Uterus (tissue), 4 donors: ENCODE data around the gene MYOZ2. TPM values are rescaled to one million over a fixed set of nuclear protein-coding genes. Genes with fewer than 3 reads are reported as not detected.

Experiments
- DNase-seq, 2 donors: peaks; one replicate each; pipeline ENCODE4 v3.0.0-alpha.2; 2019 to 2020
- H3K27ac ChIP-seq, 2 donors: fragments of 200-600 bp; sonication (generic); 1 replicate in 1 of 2; 2 replicates in 1 of 2; pipeline ENCODE4 v1.5.1; 2016 to 2018
- H3K27me3 ChIP-seq, 2 donors: fragments of 200-600 bp; sonication (generic); one replicate each; pipeline ENCODE4 v1.5.1; 2018 to 2019; ENCODE audit warnings: control low read depth in 1 of 2
- H3K36me3 ChIP-seq, 2 donors: fragments of 200-600 bp; sonication (generic); one replicate each; pipeline ENCODE4 v1.5.1; 2019; ENCODE audit warnings: control low read depth in 1 of 2
- H3K4me1 ChIP-seq, 2 donors: fragments of 200-600 bp; sonication (generic); one replicate each; pipeline ENCODE4 v1.5.1; 2018 to 2019; ENCODE audit warnings: control low read depth in 1 of 2
- H3K4me3 ChIP-seq, 2 donors: fragments of 200-600 bp; sonication (generic); 1 replicate in 1 of 2; 2 replicates in 1 of 2; pipeline ENCODE4 v1.5.1; 2018 to 2019; ENCODE audit warnings: mild to moderate bottlenecking in 1 of 2
- H3K9me3 ChIP-seq, 2 donors: fragments of 200-600 bp; sonication (generic); one replicate each; pipeline ENCODE4 v1.5.1; 2019; ENCODE audit warnings: control low read depth in 1 of 2
- POLR2A ChIP-seq, 2 donors: fragments of 450-650 bp; IDR thresholded peaks; one replicate each; pipeline ENCODE4 v1.6.1; 2016; ENCODE audit warnings: antibody characterized with exemption in 2 of 2, mild to moderate bottlenecking in 1 of 2, moderate library complexity in 1 of 2
- intact Hi-C: fragments of 100-400 bp; cut with DNase I; formaldehyde crosslinking; loops from one replicate; pipeline ENCODE4 v1.15.1; 2023; ENCODE audit warnings: low total_unique reads
- total RNA-seq, 4 donors: library from RNA; depleted of rRNA in 3 of 4; stranded (reverse); fragments of >200 nt in 3 of 4; gene quantifications; one replicate each; pipeline versions ENCODE4 v1.1.0 to v1.2.4, GENCODE V29; 2014 to 2023
- TF ChIP-seq, protein P1 (sequence below), 4 experiments: fragments of 200-600 bp in 2 of 4; fragments of 450-650 bp in 2 of 4; sonication (generic) in 2 of 4; IDR thresholded peaks; one replicate each; pipeline ENCODE4 v1.5.1; 2016 to 2019; ENCODE audit warnings: antibody characterized with exemption in 4 of 4, mild to moderate bottlenecking in 2 of 4, moderate library complexity in 1 of 4
- donor health status: DM: yes; HTN: yes; CAD: no.

The MYOZ2 gene
- total RNA-seq, 4 donors from 2014 or later = 0.62 to 1.8 (median 1.5) TPM; not detected in 1

DNA sequence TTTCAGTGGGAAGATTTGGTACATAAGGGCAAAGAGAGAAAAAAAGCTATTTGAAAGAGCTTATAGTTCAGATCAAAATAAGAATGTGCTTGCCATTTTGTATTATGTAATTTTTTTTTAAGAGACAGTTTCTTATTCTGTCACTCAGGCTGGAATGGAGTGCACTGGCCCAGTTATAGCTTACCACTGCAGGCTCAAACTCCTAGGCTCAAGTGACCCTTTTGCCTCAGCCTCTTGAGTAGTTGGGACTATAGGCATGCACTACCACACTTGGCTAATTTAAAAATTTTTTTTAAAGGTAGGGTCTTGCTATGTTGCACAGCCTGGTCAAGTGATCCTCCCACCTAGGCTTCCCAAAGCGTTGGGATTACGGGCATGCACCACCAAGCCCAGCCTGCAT, 54.7 kb downstream of the MYOZ2 start:
- H3K4me3 ChIP-seq = no peak overlapping the region
- H3K9me3 ChIP-seq = no peaks in the 10 kb centered on the region
- no peak for DNase-seq
- TF ChIP-seq, protein P1, sequence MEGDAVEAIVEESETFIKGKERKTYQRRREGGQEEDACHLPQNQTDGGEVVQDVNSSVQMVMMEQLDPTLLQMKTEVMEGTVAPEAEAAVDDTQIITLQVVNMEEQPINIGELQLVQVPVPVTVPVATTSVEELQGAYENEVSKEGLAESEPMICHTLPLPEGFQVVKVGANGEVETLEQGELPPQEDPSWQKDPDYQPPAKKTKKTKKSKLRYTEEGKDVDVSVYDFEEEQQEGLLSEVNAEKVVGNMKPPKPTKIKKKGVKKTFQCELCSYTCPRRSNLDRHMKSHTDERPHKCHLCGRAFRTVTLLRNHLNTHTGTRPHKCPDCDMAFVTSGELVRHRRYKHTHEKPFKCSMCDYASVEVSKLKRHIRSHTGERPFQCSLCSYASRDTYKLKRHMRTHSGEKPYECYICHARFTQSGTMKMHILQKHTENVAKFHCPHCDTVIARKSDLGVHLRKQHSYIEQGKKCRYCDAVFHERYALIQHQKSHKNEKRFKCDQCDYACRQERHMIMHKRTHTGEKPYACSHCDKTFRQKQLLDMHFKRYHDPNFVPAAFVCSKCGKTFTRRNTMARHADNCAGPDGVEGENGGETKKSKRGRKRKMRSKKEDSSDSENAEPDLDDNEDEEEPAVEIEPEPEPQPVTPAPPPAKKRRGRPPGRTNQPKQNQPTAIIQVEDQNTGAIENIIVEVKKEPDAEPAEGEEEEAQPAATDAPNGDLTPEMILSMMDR (IDR thresholded peaks at IDR 0.05) = no peak
- TF ChIP-seq POLR2A (IDR thresholded peaks at IDR 0.05) = no peak
- no peaks in the 10 kb centered on the region for H3K27me3 ChIP-seq
- H3K4me1 ChIP-seq = no peaks in the 10 kb centered on the region
- H3K36me3 ChIP-seq = no peaks in the 10 kb centered on the region
- no peak overlapping the region for H3K27ac ChIP-seq
- intact Hi-C loops = no loop called here

GRCh38 chr4:119191505-119191904, 55.9 kb downstream of the MYOZ2 start:
- intact Hi-C loops = no loop called here
- Histone ChIP-seq H3K4me3 (no peak overlapping the region), H3K27ac (no peak overlapping the region), H3K36me3 (no peaks in the 10 kb centered on the region), H3K9me3 (no peaks in the 10 kb centered on the region), H3K27me3 (no peaks in the 10 kb centered on the region), H3K4me1 (no peaks in the 10 kb centered on the region)
- no peak for TF ChIP-seq POLR2A (IDR thresholded peaks at IDR 0.05)
- TF ChIP-seq, protein P1 (IDR thresholded peaks at IDR 0.05) = no peak
- DNase-seq = no peak

GRCh38 chr4:119197772-119198212, 62.2 kb downstream of the MYOZ2 start:
- TF ChIP-seq, protein P1 (IDR thresholded peaks at IDR 0.05) = no peak
- TF ChIP-seq POLR2A (IDR thresholded peaks at IDR 0.05) = no peak
- Histone ChIP-seq H3K36me3 (no peaks in the 10 kb centered on the region), H3K4me3 (no peak overlapping the region), H3K4me1 (no peaks in the 10 kb centered on the region), H3K9me3 (no peaks in the 10 kb centered on the region), H3K27me3 (no peaks in the 10 kb centered on the region), H3K27ac (no peak overlapping the region)
- no peak for DNase-seq
- intact Hi-C loops = no loop called here

GRCh38 chr4:119204916-119205315, 69.3 kb downstream of the MYOZ2 start:
- Histone ChIP-seq H3K4me1 (no peaks in the 10 kb centered on the region), H3K9me3 (no peaks in the 10 kb centered on the region), H3K27ac (no peak overlapping the region), H3K4me3 (no peak overlapping the region), H3K36me3 (no peaks in the 10 kb centered on the region), H3K27me3 (no peaks in the 10 kb centered on the region)
- DNase-seq = no peak
- intact Hi-C loops = no loop called here
- TF ChIP-seq, protein P1 (IDR thresholded peaks at IDR 0.05) = no peak

DNA sequence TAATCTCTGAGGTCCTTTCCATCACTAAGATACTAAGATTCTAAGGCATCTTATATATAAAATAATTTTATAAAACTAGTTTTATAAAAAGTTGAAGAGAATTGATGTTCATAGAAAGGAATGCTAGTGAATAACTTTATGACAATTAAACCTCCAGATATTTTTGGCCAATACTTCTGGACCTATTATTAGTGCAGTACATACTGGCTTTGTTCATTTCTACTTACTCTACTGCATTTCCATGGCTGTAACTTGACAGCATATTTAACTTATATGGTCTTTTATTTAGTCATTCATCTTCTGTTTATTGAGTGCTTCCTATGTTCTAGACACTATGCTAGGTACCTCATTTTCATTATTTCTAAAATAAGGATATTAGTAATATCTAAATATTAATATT, 70.1 kb downstream of the MYOZ2 start:
- no peaks in the 10 kb centered on the region for H3K9me3 ChIP-seq
- no peaks in the 10 kb centered on the region for H3K36me3 ChIP-seq
- H3K4me3 ChIP-seq = no peak overlapping the region
- no peak for DNase-seq
- H3K4me1 ChIP-seq = no peaks in the 10 kb centered on the region
- H3K27me3 ChIP-seq = no peaks in the 10 kb centered on the region
- no peak for TF ChIP-seq POLR2A (IDR thresholded peaks at IDR 0.05)
- TF ChIP-seq, protein P1 (IDR thresholded peaks at IDR 0.05) = no peak
- no peak overlapping the region for H3K27ac ChIP-seq
- intact Hi-C loops = no loop called here
